GM19193 (cell line): ENCODE measurements around the gene NR5A1.

Source experiments
- POLR2A ChIP-seq: IDR thresholded peaks from 4 replicates; pipeline ENCODE4 v1.6.1; 2011; ENCODE audit not compliant: insufficient read depth, insufficient read length; ENCODE audit errors: extremely low read depth

Gene NR5A1

DNA sequence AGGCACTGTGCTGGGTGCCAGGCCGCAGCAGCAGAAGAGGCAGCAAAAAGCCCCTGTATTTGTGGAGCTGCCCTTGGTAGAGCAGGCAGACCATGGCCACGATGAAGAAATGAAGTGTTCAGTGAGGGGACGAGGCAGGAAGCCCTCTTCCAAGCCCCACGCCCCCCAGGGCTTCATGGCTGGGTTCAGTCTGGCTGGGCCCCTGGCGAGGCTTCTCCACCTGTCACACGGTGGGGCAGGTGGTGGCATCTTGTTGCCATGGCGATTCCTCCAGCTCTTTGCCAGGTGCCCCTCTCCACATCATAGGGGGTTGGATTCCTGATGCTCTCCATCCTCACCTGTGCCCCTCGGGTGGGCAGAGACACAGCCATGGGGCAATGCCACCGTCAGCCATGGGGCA lies 35.4 kb downstream of the NR5A1 start:
- TF ChIP-seq POLR2A = no peak

DNA sequence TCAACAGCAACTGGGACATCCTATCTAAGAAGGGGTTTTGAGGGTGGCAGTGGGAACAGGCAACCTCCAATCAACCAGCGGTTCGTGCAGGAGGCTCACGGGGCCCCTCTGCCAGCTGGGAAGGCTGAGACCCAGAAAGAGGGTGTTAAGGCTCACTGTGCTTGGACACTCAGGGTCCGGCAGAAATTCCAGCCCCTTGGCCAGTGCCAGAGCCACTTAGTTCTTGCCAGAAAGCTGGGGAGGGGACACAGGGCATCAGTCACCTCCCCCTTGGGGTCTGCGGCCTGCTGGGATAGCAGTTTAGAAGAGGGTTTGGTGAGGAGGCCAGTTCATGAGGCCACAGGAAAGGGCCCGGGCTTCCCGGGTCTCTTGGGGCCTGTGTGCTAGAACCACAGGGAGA lies 36.5 kb downstream of the NR5A1 start:
- TF ChIP-seq POLR2A = no peak

GRCh38 chr9:124470306-124470705 lies 36.9 kb downstream of the NR5A1 start:
- TF ChIP-seq POLR2A = no peak

GRCh38 chr9:124469011-124469832 lies 38.0 kb downstream of the NR5A1 start:
- no peak for TF ChIP-seq POLR2A

- no peak for TF ChIP-seq POLR2A
Observed at GRCh38 chr9:124468061-124468740, 39.0 kb downstream of the NR5A1 start.

DNA sequence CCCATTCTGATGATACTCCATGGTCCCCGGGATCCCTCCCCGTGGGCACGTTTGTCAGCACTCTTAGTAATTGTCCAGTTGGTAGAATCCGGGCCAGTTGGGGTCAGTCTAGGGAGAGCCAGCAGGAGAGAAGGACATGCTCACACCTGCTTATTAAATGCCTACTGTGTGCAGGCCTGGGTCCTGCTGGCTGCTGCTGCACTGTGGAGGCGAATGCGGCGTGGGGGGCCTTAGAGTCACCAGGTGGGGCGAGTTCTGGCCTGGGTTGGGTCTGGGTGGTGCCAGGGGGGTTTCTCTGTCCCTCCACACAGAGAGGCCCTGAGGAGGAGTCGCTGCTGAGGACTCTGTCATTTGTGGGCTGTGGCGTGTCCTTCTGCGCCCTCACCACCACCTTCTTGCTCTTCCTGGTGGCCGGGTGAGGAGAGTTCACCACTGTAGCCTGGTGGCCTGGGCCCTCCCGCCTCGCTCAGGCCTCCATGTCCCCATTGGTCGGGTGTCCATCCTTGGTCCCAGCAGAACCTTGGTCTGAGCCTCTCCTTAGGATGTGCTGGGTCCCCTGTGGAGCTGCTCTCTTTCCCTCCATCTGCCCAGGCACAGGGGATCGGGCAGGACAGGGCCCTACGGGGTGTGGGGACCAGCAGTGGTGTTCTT lies 39.7 kb downstream of the NR5A1 start:
- no peak for TF ChIP-seq POLR2A

- no peak for TF ChIP-seq POLR2A
Observed at GRCh38 chr9:124465736-124466135, 41.5 kb downstream of the NR5A1 start.

DNA sequence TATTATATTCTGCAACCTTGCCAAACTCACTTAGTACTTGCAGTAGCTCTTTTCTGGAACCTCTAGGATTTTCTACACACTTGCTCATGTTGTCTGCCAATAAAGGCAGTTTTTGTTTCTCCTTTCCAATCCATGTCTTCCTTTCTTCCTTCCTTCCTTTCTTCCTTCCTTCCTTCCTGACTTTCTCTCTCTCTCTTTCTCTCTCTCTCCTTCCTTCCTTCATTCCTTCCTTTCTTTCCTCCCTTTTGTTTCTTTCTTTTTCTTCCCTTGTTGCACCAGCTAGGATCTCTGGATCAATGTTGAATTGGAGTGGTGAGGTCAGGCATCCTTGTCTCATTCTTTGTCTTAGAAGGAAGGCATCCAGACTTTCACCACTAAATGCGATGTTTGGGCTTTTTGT lies 44.5 kb downstream of the NR5A1 start:
- no peak for TF ChIP-seq POLR2A

GRCh38 chr9:124458441-124458840 lies 48.8 kb downstream of the NR5A1 start:
- no peak for TF ChIP-seq POLR2A

DNA sequence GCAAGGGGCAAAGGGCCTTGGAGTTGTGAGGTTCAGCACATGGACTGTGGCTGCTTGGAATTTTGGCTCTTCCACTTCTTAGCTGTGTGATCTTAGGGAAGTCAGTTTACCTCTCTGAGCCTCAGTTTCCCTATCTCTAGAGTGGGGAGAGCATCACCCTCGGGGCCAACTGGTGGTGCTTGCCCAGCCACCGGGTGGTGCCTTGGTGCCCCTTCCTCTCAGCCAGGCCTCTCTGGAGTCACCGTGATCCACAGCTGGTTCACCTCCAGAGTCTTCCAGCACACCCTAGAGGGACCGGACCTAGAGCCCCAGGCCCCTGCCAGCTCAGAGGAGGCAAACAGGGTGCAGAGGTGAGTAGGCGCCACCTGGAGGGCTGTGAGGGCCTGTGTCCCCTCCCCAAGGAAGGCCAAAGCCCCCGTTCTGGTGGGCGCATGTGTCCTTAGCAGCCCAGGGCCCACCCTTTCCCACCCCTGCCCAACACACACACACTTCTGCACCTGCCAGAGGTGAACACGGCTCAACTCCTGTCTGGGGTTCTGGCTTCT lies 49.2 kb downstream of the NR5A1 start:
- TF ChIP-seq POLR2A = no peak

GRCh38 chr9:124457079-124457886 lies 49.9 kb downstream of the NR5A1 start:
- TF ChIP-seq POLR2A = no peak

GRCh38 chr9:124456341-124457078 lies 50.7 kb downstream of the NR5A1 start:
- TF ChIP-seq POLR2A = no peak

GRCh38 chr9:124455820-124456219 lies 51.4 kb downstream of the NR5A1 start:
- no peak for TF ChIP-seq POLR2A
